SIG-M5 treated with dmso at 0.1 percent for 504 hours (cell line): ENCODE data around the gene TDP2.
"Not testable (repeated sequence)": the region's sequence is repeated elsewhere in the genome, so short reads cannot be mapped to it uniquely, and the experiment has no call there.

Experiments used
- DNase-seq: peaks from one replicate; lab custom pipeline; 2025; ENCODE audit not compliant: unreplicated experiment; lab: John Stamatoyannopoulos, UW

The TDP2 gene

GRCh38 chr6:24655215-24655614, 11.5 kb downstream of the TDP2 start:
- no peak for DNase-seq

DNA sequence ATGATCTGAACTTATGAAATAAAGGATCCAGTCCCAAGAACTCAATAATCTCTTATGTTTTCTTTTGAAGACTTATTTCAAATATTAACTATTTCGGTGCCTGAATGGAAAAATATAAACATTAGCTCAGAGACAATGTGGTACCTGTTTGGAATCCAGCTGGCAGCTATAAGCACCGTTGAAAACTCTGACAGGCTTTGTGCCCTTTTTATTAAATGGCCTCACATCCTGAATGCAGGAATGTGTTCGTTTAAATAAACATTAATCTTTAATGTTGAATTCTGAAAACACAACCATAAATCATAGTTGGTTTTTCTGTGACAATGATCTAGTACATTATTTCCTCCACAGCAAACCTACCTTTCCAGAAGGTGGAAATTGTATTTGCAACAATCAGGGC, 16.3 kb downstream of the TDP2 start:
- no peak for DNase-seq

GRCh38 chr6:24649691-24650090, 17.0 kb downstream of the TDP2 start:
- no peak for DNase-seq

- DNase-seq = no peak
Observed at GRCh38 chr6:24648276-24648675, 18.4 kb downstream of the TDP2 start.

DNA sequence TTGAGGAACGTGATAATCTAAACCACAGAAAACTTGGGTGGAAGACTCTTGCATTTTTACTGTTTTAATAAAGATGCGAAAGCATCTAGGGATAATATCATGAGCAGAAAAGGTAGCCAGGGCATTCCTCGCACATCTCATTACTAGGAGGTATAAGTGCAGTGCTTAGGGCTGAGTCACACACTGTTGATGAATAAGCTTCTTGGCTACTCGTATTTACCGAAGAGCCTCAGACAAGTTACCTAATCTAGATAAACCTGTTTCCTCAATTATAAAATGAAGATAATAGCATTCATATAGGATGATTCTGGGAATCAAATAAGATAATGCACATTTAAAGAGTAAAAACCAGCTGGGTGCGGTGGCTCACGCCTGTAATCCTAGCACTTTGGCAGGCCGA, 19.9 kb downstream of the TDP2 start:
- DNase-seq = peak; percentile 45

GRCh38 chr6:24644377-24644776, 22.3 kb downstream of the TDP2 start:
- no peak for DNase-seq

GRCh38 chr6:24643920-24644319, 22.8 kb downstream of the TDP2 start:
- DNase-seq = no peak

- DNase-seq = no peak
Observed at GRCh38 chr6:24642061-24642460, 24.6 kb downstream of the TDP2 start.

- not testable (repeated sequence) for DNase-seq
Observed at GRCh38 chr6:24640631-24641030, 26.1 kb downstream of the TDP2 start.

GRCh38 chr6:24640166-24640565, 26.5 kb downstream of the TDP2 start:
- DNase-seq = no peak

GRCh38 chr6:24636681-24637080, 30.0 kb downstream of the TDP2 start:
- no peak for DNase-seq

- DNase-seq = no peak
Observed at GRCh38 chr6:24632573-24632972, 34.1 kb downstream of the TDP2 start.

- DNase-seq = no peak
Observed at GRCh38 chr6:24631671-24632070, 35.0 kb downstream of the TDP2 start.

DNA sequence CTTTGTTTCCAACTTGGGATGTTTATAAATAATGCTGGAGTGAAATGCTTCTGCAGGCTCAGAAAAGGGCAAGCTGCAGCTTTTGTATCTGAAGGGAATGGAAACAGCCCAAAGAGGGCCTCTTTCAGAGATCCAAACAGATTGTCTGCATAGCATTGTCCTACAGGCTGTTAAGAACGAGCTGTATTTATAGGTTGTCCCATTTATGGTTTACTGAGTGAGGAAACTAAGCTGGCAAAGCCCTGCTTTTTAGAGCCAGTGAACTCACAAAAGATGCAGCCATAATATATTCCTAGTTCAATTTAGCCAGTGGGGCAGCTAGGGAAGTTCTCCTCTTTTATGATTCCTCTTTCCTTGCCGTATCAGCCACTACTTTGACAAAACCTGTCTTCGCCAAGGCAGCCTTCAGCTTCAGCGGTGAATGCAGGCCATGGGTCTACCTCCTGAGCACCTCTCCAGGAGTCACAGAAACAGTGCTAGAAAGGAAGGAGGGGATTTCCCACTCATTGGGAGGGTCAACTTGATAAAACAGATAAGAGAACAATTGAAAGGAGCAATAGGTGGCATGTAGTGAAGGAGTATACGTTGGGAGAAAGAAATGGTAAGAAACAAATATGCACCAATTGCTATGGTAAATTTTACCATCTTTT, 35.7 kb downstream of the TDP2 start:
- DNase-seq = no peak

DNA sequence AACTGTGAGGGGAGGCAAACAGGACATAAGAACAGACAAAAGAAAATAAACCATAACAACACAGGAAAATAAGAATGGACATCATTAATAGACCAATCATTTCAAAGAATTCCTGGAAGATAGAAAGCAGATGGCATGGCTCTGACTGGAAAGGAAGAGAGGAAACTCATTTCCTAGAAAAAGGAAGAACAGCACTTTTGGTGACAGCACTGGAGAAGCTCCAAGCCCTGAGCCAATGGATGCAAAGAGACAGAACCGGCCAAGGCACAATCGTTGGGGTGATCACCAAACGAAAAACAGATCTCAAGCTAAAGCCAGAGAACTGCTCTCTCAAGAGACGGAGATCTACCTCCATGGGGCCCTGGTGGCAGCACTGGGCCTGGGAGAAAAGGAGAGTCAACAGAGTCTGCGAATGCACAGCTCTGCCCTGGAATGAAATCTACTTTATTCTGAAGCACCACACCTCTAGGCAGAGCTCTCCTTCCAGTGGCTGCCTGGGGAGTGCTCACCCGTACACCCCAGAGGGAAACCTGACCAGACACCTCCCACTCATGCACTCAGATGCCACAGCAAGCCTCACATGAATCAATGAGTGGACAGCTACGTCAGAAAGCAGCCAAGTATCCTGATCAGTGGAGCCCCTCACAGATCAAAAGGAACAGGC, 44.9 kb downstream of the TDP2 start:
- no peak for DNase-seq

DNA sequence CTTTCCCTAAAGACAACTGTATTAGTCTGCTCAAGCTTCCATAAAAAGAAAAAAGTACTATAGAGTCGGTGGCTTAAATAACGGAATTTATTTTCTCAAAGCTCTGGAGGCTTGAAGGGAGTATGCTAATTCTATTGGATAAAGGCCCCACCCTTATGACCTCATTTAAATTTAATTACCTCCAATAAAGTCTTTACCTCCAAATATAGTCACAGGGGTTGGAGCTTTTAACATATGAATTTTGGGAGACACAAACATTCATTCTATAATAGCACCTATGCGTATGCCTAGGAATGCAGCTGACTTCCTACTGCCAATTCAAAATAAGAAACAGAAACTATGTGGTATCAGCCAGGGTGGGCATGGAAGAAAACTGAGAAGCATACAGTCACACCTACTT, 46.1 kb downstream of the TDP2 start:
- no peak for DNase-seq

DNA sequence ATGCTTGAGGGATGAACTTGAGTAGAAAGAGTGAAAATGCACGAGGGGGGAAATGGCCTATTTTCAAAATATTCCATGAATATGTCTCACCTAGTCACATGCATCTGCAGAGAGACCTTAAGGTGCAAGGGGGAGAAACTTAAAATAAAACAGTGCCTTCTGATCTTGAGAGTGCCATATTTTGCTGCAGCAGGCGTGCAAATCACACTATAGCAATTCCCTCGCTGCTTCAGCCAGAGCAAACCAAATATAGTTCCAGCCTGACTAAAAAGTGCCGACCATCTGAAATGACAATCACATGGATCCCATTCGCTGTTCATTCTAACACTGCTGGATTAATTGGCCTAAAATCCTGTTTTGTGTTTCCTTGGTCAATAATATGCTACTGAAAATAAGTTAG, 47.0 kb downstream of the TDP2 start:
- no peak for DNase-seq

DNA sequence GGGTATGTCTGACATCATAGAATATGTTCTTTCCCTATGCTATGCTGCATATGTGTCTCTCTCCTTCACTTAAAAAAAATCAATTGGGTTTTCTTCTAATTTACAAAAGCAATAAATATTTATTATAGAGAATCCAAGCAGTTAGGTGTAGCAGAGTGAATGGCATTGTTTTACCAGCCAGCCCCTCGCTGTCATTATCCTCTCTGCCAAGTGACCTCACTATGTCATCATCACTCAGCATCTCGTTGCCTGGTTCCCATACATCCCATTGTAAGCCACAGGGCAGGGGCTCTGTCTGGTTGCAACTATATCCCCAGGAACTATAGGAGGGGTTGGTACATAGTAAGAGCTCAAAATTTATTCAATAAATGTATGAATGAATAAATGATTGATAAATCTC, 52.1 kb downstream of the TDP2 start:
- DNase-seq = no peak

DNA sequence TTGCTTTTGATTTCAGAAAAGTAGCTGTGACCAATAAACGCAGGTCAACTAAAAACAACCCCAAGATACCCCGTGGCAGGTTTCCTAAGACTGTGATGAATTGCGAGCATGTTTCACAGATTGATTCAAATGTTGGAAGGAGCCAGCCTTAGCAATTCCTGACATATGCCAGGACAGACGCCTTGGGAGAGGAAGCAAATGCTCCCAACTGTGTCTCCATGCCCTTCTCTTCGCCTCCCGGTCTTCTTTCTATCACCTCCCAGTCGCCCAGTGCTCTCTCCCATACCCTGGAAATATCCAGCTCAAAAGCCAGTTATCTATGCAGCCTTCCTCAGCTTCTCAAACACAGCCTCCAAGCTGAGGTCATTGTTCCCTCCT, 52.7 kb downstream of the TDP2 start:
- no peak for DNase-seq

DNA sequence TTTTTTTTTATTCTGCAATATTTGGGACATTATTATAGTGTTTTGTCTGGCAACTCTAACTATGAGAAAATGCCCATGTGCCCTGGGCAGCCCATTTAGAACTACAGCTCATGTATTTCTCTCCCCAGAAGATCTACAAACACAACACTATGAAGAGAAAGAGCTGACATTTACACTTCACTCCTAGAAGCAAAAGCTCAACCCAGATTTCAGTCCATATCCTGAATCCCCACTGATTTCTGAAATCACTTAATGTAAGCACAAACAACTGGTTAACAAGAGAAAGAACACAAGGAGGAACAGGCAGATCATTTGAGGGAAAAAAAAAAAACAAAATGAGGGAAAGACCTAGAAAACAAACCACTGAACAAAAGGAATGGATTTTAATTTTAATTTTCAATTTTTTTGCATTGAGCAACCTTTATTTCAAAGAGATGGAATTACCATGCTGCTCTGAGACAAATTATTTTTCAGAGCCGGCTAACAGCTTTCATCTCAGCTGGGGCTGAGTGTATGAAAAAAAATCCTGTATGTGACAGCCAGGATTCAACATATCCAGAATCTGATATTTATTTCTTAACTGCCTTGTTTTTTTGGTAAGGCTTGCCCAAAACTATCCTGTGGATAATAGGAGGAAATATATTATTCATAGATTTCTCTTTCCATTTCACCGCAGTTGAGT, 53.2 kb downstream of the TDP2 start:
- no peak for DNase-seq

GRCh38 chr6:24610672-24611071, 56.0 kb downstream of the TDP2 start:
- no peak for DNase-seq

- DNase-seq = no peak
Observed at GRCh38 chr6:24607310-24608105, 59.2 kb downstream of the TDP2 start.
